BJ (cell line): Measurements from ENCODE around the gene LRP2. TPM values are rescaled to one million over a fixed set of nuclear protein-coding genes. Genes with fewer than 3 reads are reported as not detected.

Source experiments
- CTCF ChIA-PET: fragments of 350-600 bp; formaldehyde crosslinking; extraction: SDS; loops from one replicate; lab custom pipeline; 2021; ENCODE audit warnings: antibody characterized with exemption, inconsistent platforms; lab: Yijun Ruan, JAX
- POLR2A ChIA-PET: fragments of 300-600 bp; sonication (Branson Sonifier 250); formaldehyde crosslinking; extraction: SDS; loops from one replicate; lab custom pipeline; 2021; ENCODE audit warnings: antibody characterized with exemption; lab: Charles Lee
- DNase-seq: peaks from one replicate; pipeline ENCODE4 v3.0.0-alpha.2; 2011; ENCODE audit warnings: low read depth
- H3K27me3 ChIP-seq: 2 replicates; pipeline ENCODE4 v1.6.0; 2011; ENCODE audit warnings: low read length; ENCODE audit not compliant: control insufficient read depth, insufficient read depth
- H3K36me3 ChIP-seq: 2 replicates; pipeline ENCODE4 v1.5.1; 2011; ENCODE audit warnings: low read length; ENCODE audit not compliant: control insufficient read depth, insufficient read depth
- H3K4me3 ChIP-seq: 2 replicates; pipeline ENCODE4 v1.5.1; 2011; ENCODE audit warnings: low read depth, mild to moderate bottlenecking, control low read depth, low read length
- CTCF ChIP-seq: IDR thresholded peaks from 2 replicates; pipeline ENCODE4 v1.5.1; 2011; ENCODE audit warnings: low read depth, mild to moderate bottlenecking, control low read depth, inconsistent platforms, low read length, moderate library complexity; ENCODE audit not compliant: insufficient read depth
- polyA plus RNA-seq: library from polyadenylated mRNA; depleted of rRNA; stranded (reverse); fragments of >200 nt; gene quantifications from 2 replicates; pipeline ENCODE4 v1.2.3, GENCODE V29; 2011

LRP2 gene
- polyA plus RNA-seq, 1 experiment = not detected

- no peaks in the 10 kb centered on the region for H3K27me3 ChIP-seq
- DNase-seq = no peak
- TF ChIP-seq CTCF = no peak
- CTCF ChIA-PET = no interaction called here
- H3K36me3 ChIP-seq = no peaks in the 10 kb centered on the region
- POLR2A ChIA-PET = no interaction called here
- no peak overlapping the region for H3K4me3 ChIP-seq
Measured at GRCh38 chr2:169190197-169190775, 172.0 kb downstream of the LRP2 start.

DNA sequence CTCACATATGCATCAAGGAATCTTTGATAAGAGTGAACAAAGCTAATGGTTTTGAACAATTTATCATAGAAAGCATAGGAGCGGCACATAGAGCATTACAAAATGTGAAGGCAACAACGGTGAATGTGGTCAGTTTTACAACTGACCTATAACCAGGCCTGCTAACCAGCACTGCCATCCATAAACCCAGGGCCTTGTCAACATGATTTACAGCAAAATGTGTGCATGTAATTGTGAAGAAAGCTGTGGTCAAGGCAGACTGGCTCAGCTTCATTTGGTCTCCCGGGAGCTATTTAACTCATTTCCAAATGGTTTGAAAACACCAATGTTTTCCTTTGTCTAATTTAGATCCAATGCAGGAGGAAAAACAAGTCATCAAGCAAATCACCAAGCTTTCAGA is 173.2 kb downstream of the LRP2 start:
- ChIA-PET POLR2A (no interaction called here), CTCF (no interaction called here)
- Histone ChIP-seq H3K4me3 (no peak overlapping the region), H3K36me3 (no peaks in the 10 kb centered on the region), H3K27me3 (no peaks in the 10 kb centered on the region)
- TF ChIP-seq CTCF = no peak
- DNase-seq = no peak

GRCh38 chr2:169185711-169186110 is 176.6 kb downstream of the LRP2 start:
- no peak for DNase-seq
- no peak for TF ChIP-seq CTCF
- ChIA-PET CTCF (no interaction called here), POLR2A (no interaction called here)
- Histone ChIP-seq H3K27me3 (no peaks in the 10 kb centered on the region), H3K36me3 (no peaks in the 10 kb centered on the region), H3K4me3 (no peak overlapping the region)

DNA sequence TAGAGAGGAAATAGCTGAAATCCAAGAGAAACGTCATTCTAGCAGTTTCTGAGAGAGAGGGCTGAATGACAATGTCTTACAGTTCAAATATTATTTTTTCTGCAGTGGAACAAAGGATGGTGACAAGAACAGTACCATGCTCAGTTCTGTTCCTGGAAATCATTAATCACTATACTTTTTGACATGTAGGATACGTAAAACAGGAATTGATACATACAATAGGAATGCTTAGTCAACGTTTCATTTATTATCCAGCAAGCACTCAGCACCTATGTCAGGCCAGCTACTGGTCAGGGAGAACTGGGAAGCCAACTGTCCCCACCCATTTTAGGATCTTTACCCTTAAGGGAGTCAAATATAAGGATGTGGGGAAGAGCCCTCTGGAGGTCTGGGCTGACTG is 178.3 kb downstream of the LRP2 start:
- TF ChIP-seq CTCF = no peak
- ChIA-PET CTCF (no interaction called here), POLR2A (no interaction called here)
- no peaks in the 10 kb centered on the region for H3K27me3 ChIP-seq
- no peak for DNase-seq
- H3K36me3 ChIP-seq = no peaks in the 10 kb centered on the region
- H3K4me3 ChIP-seq = no peak overlapping the region

- Histone ChIP-seq H3K36me3 (no peaks in the 10 kb centered on the region), H3K27me3 (no peaks in the 10 kb centered on the region), H3K4me3 (no peak overlapping the region)
- ChIA-PET POLR2A (no interaction called here), CTCF (no interaction called here)
- no peak for TF ChIP-seq CTCF
- DNase-seq = no peak
Measured at GRCh38 chr2:169182573-169182972, 179.8 kb downstream of the LRP2 start.
